OCI-LY7 (cell line): ENCODE results near the gene MEOX1. TPM values are rescaled to one million over a fixed set of nuclear protein-coding genes. Genes with fewer than 3 reads are reported as not detected.

Experiments used
- BruUV-seq: library from RNA; stranded (reverse); fragments of 400-500 nt; replicated peaks from 2 replicates; lab custom pipeline; 2021; lab: Mats Ljungman, UMichigan
- CTCF ChIA-PET: fragments of 300-600 bp; sonication (Branson Sonifier 250); formaldehyde crosslinking; loops from one replicate; lab custom pipeline; 2022; ENCODE audit warnings: antibody characterized with exemption; ENCODE audit not compliant: unreplicated experiment; lab: Charles Lee
- POLR2A ChIA-PET: fragments of 300-600 bp; sonication (Branson Sonifier 250); formaldehyde crosslinking; loops from one replicate; lab custom pipeline; 2022; ENCODE audit warnings: antibody characterized with exemption; lab: Charles Lee
- DNase-seq: peaks from one replicate; pipeline ENCODE4 v3.0.0-alpha.2; 2015; ENCODE audit warnings: low spot score
- H2AFZ ChIP-seq: fragments of 200-600 bp; sonication (generic), shearing (Covaris generic); 2 replicates; pipeline ENCODE4 v1.6.1; 2014; ENCODE audit warnings: mild to moderate bottlenecking, antibody characterized with exemption, low read length, moderate library complexity
- H3K27ac ChIP-seq: fragments of 200-600 bp; sonication (generic); 2 replicates; pipeline ENCODE4 v1.5.1; 2014; ENCODE audit warnings: mixed run types, low read depth, mild to moderate bottlenecking, moderate library complexity, low read length, inconsistent platforms; ENCODE audit not compliant: poor library complexity, severe bottlenecking
- H3K36me3 ChIP-seq: fragments of 200-600 bp; sonication (generic); 2 replicates; pipeline ENCODE4 v1.6.1; 2014; ENCODE audit warnings: mild to moderate bottlenecking, antibody characterized with exemption, low read length, moderate library complexity, mixed read lengths; ENCODE audit not compliant: insufficient read depth
- H3K4me1 ChIP-seq: fragments of 200-600 bp; sonication (generic); 2 replicates; pipeline ENCODE4 v1.5.1; 2014; ENCODE audit warnings: mild to moderate bottlenecking, low read length; ENCODE audit not compliant: insufficient read depth, poor library complexity, severe bottlenecking
- H3K4me2 ChIP-seq: fragments of 200-600 bp; sonication (generic); 2 replicates; pipeline ENCODE4 v1.6.1; 2014; ENCODE audit warnings: mild to moderate bottlenecking, low read length
- H3K4me3 ChIP-seq: fragments of 200-600 bp; sonication (generic); 2 replicates; pipeline ENCODE4 v1.5.1; 2014; ENCODE audit warnings: mild to moderate bottlenecking, low read depth, low read length; ENCODE audit not compliant: poor library complexity, severe bottlenecking
- H3K79me2 ChIP-seq: fragments of 200-600 bp; sonication (generic); 2 replicates; pipeline ENCODE4 v1.6.1; 2016; ENCODE audit warnings: low read depth, mild to moderate bottlenecking, low read length, moderate library complexity, mixed read lengths; ENCODE audit not compliant: insufficient read depth
- H3K9me2 ChIP-seq: fragments of 200-600 bp; sonication (generic); 2 replicates; pipeline ENCODE4 v1.6.1; 2016; ENCODE audit warnings: mild to moderate bottlenecking, low read length, mixed read lengths; ENCODE audit not compliant: insufficient read depth
- H3K9me3 ChIP-seq: fragments of 200-600 bp; sonication (generic); 2 replicates; pipeline ENCODE4 v1.6.1; 2014; ENCODE audit warnings: mild to moderate bottlenecking, mixed run types, low read length, mixed read lengths
- H4K20me1 ChIP-seq: fragments of 200-600 bp; sonication (generic); 2 replicates; pipeline ENCODE4 v1.6.1; 2014; ENCODE audit warnings: mild to moderate bottlenecking, antibody characterized with exemption, low read length, moderate library complexity, mixed read lengths; ENCODE audit not compliant: insufficient read depth
- CTCF ChIP-seq: fragments of 200-600 bp; sonication (generic); conservative IDR thresholded peaks from 2 replicates; pipeline ENCODE4 v1.5.1; 2014; ENCODE audit warnings: mild to moderate bottlenecking, antibody characterized with exemption, low read length, moderate library complexity, mixed read lengths
- EZH2phosphoT487 ChIP-seq: fragments of 200-600 bp; sonication (generic); IDR thresholded peaks from 2 replicates; pipeline ENCODE4 v1.6.1; 2018; ENCODE audit warnings: low read depth, borderline replicate concordance, mild to moderate bottlenecking, mixed run types, antibody characterized with exemption, low read length, moderate library complexity, mixed read lengths
- intact Hi-C: fragments of 100-400 bp; cut with micrococcal nuclease; formaldehyde crosslinking; loops from one replicate; pipeline ENCODE4 v1.10.0; 2022; ENCODE audit not compliant: unreplicated experiment
- total RNA-seq, 2 experiments: library from RNA; depleted of rRNA in 1 of 2; stranded (reverse); fragments of >200 nt in 1 of 2; shearing (Covaris generic) in 1 of 2; gene quantifications; 2 replicates each; pipeline ENCODE4 v1.2.3, GENCODE V29; 2014 to 2022

Gene MEOX1
- total RNA-seq, 2 experiments from 2014 or later, result not detected

DNA sequence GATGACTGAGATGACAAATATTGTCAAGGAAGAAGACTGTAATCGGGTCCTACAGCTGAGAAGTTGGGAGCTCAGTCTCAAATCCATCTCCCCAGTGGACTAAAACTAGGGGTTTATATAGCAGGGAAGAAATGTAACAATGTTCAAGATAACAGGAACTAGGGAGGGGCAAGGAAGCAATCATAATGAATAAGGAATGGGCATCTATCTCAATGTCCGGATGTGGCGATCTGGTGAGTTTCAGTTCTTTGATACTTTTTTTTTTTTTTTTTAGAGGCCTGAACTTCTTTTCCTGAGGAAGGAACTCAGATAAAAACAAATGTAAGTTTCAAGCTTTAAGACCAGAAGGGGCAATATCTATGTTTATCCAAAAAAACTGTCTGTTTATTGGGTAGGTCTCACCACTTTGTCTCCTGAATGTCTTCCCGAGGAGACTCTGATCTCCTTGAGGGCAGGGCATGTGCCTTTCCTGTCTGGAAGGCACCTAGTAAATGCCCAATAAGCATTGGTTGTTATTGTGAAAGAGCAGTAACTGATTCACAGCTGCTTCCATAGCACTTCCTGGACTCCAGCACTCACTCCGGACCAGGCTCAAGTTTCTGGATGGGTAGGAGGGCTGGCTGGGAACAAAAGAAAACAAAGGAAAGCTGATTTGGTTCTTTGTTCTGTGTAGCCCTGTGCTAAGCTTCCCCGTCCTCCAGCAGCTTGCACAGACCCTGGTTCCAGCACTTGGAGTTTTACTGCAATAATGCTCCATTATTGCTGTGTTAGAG is 51.9 kb downstream of the MEOX1 start:
- CTCF ChIA-PET, result no interaction called here
- Histone ChIP-seq H3K4me1 (no peaks in the 10 kb centered on the region), H3K79me2 (no peaks in the 10 kb centered on the region), H3K9me3 (no peaks in the 10 kb centered on the region), H3K4me3 (no peak overlapping the region), H2AFZ (no peak overlapping the region), H4K20me1 (no peaks in the 10 kb centered on the region), H3K27ac (no peak overlapping the region), H3K9me2 (no peaks in the 10 kb centered on the region), H3K36me3 (no peaks in the 10 kb centered on the region), H3K4me2 (no peak overlapping the region)
- no TSS peak for BruUV-seq
- no peak for TF ChIP-seq EZH2phosphoT487
- TF ChIP-seq CTCF, result no peak
- no peak for DNase-seq
- POLR2A ChIA-PET, result no interaction called here
- intact Hi-C loops, result no loop called here

DNA sequence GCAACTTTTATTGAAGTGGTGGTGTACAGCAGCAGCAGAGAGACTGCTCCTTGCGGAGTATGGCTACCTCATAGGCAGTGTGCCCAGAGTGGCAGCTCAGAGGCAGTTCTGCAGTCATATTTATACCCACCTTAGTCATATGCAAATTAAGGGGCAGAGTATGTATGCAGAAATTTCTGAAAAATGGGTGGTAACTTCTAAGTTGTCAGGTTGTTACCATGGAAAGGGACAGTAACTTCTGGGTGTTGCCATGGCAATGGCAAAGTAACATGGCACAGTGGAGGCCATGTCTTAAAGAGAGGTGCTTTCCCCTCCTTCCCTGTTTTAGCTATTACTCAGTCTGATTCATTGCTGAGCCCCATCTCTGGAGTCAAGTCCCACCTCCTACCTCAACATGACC is 53.4 kb downstream of the MEOX1 start:
- H3K79me2 ChIP-seq, result no peaks in the 10 kb centered on the region
- H3K4me1 ChIP-seq, result no peaks in the 10 kb centered on the region
- no peaks in the 10 kb centered on the region for H3K9me2 ChIP-seq
- no peak for TF ChIP-seq CTCF
- no peak for TF ChIP-seq EZH2phosphoT487
- CTCF ChIA-PET, result no interaction called here
- H3K36me3 ChIP-seq, result no peaks in the 10 kb centered on the region
- no TSS peak for BruUV-seq
- intact Hi-C loops, result no loop called here
- H3K27ac ChIP-seq, result no peak overlapping the region
- no peak overlapping the region for H3K4me3 ChIP-seq
- DNase-seq, result no peak
- H3K4me2 ChIP-seq, result no peak overlapping the region
- H2AFZ ChIP-seq, result no peak overlapping the region
- H3K9me3 ChIP-seq, result no peaks in the 10 kb centered on the region
- H4K20me1 ChIP-seq, result no peaks in the 10 kb centered on the region
- POLR2A ChIA-PET, result no interaction called here

GRCh38 chr17:43604549-43604948 is 57.2 kb downstream of the MEOX1 start:
- H3K4me1 ChIP-seq, result no peaks in the 10 kb centered on the region
- POLR2A ChIA-PET, result no interaction called here
- TF ChIP-seq CTCF (no peak), EZH2phosphoT487 (no peak)
- CTCF ChIA-PET, result no interaction called here
- no peak for DNase-seq
- no peaks in the 10 kb centered on the region for H3K9me3 ChIP-seq
- H2AFZ ChIP-seq, result no peak overlapping the region
- H3K9me2 ChIP-seq, result no peaks in the 10 kb centered on the region
- H3K4me3 ChIP-seq, result no peak overlapping the region
- H3K4me2 ChIP-seq, result no peak overlapping the region
- no peak overlapping the region for H3K27ac ChIP-seq
- BruUV-seq, result no TSS peak
- intact Hi-C loops, result no loop called here
- no peaks in the 10 kb centered on the region for H3K79me2 ChIP-seq
- H4K20me1 ChIP-seq, result no peaks in the 10 kb centered on the region
- no peaks in the 10 kb centered on the region for H3K36me3 ChIP-seq
